HL-60 (cell line): Measurements from ENCODE around the gene TBX10.
"Not testable (repeated sequence)": the region's sequence is repeated elsewhere in the genome, so short reads cannot be mapped to it uniquely, and the experiment has no call there.

ENCODE experiments used
- DNase-seq, 2 experiments: peaks; one replicate each; pipeline ENCODE4 v3.0.0-alpha.2; 2010 to 2020; ENCODE audit warnings: low read depth in 1 of 2, low spot score in 1 of 2
- H3K27ac ChIP-seq: fragments of 250-450 bp; sonication (Bioruptor Pico); replicated peaks from 2 replicates; pipeline ENCODE4 v1.5.1; 2020; ENCODE audit warnings: mild to moderate bottlenecking, moderate library complexity
- H3K27me3 ChIP-seq: fragments of 250-450 bp; sonication (Bioruptor Pico); 2 replicates; pipeline ENCODE4 v1.5.1; 2021; ENCODE audit warnings: mild to moderate bottlenecking, moderate library complexity; ENCODE audit not compliant: insufficient read depth, poor library complexity, severe bottlenecking
- H3K4me3 ChIP-seq: replicated peaks from 2 replicates; pipeline ENCODE4 v1.5.1; 2011; ENCODE audit warnings: mild to moderate bottlenecking, control low read depth, low read length; ENCODE audit not compliant: insufficient read depth
- CTCF ChIP-seq: IDR thresholded peaks from one replicate; pipeline ENCODE4 v1.5.1; 2011; ENCODE audit warnings: low read length, control low read depth, inconsistent platforms; ENCODE audit not compliant: insufficient read depth
- GABPA ChIP-seq: IDR thresholded peaks from 2 replicates; pipeline ENCODE4 v1.6.1; 2012; ENCODE audit warnings: low read depth
- POLR2AphosphoS5 ChIP-seq: IDR thresholded peaks from 2 replicates; pipeline ENCODE4 v1.6.1; 2012; ENCODE audit warnings: low read depth
- REST ChIP-seq: IDR thresholded peaks from 2 replicates; pipeline ENCODE4 v1.6.1; 2012; ENCODE audit warnings: low read depth; ENCODE audit not compliant: insufficient replicate concordance
- SPI1 ChIP-seq: IDR thresholded peaks from 2 replicates; pipeline ENCODE4 v1.6.1; 2012; ENCODE audit warnings: low read depth, mild to moderate bottlenecking, borderline replicate concordance

TBX10 gene

DNA sequence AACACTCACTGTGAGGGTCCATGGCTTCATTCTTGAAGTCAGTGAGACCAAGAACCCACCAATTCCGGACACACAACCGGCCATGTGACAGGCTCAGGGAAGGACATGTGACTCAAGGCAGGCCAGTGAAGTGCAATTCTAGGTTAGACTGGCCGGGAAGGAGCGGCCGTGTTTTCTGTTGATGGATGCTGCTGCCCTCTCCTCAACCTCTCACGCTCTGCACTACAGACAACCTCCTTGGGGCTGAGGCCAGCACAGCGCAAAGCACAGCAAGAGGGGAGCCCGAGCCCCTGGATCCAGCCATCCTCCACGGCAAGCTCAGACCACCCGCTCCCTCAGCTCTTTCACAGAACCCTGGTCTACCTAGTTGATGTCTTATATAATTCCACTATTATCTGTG is 12.6 kb downstream of the TBX10 start:
- no peak overlapping the region for H3K4me3 ChIP-seq
- no peaks in the 10 kb centered on the region for H3K27me3 ChIP-seq
- DNase-seq, result no peak
- H3K27ac ChIP-seq, result no peak overlapping the region
- TF ChIP-seq REST, result no peak
- no peak for TF ChIP-seq SPI1
- no peak for TF ChIP-seq POLR2AphosphoS5
- no peak for TF ChIP-seq GABPA
- TF ChIP-seq CTCF, result no peak

DNA sequence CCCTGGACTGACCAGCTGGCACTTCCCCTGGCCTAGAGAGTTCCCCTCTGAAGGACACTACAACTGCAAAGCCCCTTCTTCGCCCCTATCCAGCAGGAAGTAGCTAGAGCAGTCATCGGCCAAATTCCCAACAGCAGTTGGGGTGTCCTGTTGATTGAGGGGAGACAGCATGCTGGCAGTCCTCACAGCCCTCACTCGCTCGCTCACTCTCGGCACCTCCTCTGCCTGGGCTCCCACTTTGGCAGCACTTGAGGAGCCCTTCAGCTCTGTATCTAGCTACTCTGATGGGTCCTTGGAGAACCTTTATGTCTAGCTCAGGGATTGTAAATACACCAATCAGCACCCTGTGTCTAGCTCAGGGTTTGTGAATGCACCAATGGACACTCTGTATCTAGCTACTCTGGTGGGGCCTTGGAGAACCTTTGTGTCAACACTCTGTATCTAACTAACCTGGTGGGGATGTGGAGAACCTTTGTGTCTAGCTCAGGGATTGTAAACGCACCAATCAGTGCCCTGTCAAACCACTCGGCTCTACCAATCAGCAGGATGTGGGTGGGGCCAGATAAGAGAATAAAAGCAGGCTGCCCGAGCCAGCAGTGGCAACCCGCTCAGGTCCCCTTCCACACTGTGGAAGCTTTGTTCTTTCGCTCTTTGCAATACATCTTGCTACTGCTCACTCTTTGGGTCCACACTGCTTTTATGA is 13.3 kb downstream of the TBX10 start:
- H3K4me3 ChIP-seq, H3K27me3 ChIP-seq, DNase-seq, H3K27ac ChIP-seq: not testable (repeated sequence)

GRCh38 chr11:67623795-67624194 is 15.8 kb downstream of the TBX10 start:
- not testable (repeated sequence) for H3K27ac ChIP-seq, H3K4me3 ChIP-seq, H3K27me3 ChIP-seq, DNase-seq

GRCh38 chr11:67622905-67623304 is 16.7 kb downstream of the TBX10 start:
- not testable (repeated sequence) for H3K27ac ChIP-seq, DNase-seq, H3K4me3 ChIP-seq, H3K27me3 ChIP-seq

DNA sequence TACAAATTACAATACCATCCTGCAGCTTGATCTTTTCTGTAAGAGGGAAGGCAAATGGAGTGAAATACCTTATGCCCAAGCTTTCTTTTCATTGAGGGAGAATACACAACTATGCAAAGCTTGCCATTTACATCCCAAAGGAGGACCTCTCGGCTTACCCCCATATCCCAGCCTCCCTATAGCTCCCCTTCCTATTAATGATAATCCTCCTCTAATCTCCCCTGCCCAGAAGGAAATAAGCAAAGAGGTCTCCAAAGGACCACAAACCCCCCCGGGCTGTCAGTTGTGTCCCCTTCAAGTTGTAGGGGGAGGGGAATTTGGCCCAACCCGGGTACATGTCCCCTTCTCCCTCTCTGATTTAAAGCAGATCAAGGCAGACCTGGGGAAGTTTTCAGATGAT is 17.6 kb downstream of the TBX10 start:
- not testable (repeated sequence) for H3K4me3 ChIP-seq, H3K27me3 ChIP-seq, DNase-seq, H3K27ac ChIP-seq

- not testable (repeated sequence) for H3K27me3 ChIP-seq, H3K4me3 ChIP-seq
These were observed 18.9 kb downstream of the TBX10 start for GRCh38 chr11:67620621-67621020.

GRCh38 chr11:67619683-67620618 is 19.6 kb downstream of the TBX10 start:
- not testable (repeated sequence) for H3K27me3 ChIP-seq, H3K27ac ChIP-seq, DNase-seq, H3K4me3 ChIP-seq

More at GRCh38 chr11:67620621-67621020, 18.9 kb downstream of the TBX10 start:
- DNase-seq, H3K27ac ChIP-seq: not testable (repeated sequence)

GRCh38 chr11:67618901-67619659 is 20.5 kb downstream of the TBX10 start:
- H3K27ac ChIP-seq, H3K4me3 ChIP-seq, DNase-seq, H3K27me3 ChIP-seq: not testable (repeated sequence)
